Measurements from ENCODE around the gene SLC36A4.

The SLC36A4 gene

DNA sequence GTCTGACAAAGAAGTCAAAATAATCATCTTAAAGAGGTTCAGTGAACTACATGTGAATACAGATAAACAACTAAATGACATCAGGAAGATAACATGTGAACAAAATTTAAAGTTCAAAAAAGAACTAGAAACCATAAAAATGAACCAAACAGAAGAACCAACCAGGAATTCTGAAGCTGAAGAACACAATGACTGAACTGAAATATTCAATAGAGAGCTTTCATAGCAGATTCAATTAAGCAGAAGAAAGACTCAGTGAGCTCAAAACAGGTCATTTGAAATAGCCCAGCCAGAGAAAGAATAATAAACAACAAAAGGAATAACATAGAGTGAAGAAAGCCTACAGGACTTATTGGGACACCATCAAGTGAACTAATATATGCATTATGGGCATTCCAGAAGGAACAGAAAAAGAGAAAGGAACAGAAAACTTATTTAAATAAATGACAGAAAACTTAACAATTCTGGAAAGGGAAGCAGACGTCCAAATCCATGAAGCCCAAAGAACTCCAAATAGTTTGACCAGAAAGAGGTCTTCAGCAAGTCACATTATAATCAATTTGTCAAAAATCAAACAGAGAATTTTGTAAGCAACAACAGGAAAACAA lies 11.0 kb upstream of the SLC36A4 start:
- TF ChIP-seq, protein P1, sequence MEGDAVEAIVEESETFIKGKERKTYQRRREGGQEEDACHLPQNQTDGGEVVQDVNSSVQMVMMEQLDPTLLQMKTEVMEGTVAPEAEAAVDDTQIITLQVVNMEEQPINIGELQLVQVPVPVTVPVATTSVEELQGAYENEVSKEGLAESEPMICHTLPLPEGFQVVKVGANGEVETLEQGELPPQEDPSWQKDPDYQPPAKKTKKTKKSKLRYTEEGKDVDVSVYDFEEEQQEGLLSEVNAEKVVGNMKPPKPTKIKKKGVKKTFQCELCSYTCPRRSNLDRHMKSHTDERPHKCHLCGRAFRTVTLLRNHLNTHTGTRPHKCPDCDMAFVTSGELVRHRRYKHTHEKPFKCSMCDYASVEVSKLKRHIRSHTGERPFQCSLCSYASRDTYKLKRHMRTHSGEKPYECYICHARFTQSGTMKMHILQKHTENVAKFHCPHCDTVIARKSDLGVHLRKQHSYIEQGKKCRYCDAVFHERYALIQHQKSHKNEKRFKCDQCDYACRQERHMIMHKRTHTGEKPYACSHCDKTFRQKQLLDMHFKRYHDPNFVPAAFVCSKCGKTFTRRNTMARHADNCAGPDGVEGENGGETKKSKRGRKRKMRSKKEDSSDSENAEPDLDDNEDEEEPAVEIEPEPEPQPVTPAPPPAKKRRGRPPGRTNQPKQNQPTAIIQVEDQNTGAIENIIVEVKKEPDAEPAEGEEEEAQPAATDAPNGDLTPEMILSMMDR (IDR thresholded peaks at IDR 0.05) = no peak
- H3K36me3 ChIP-seq = no peaks in the 10 kb centered on the region

DNA sequence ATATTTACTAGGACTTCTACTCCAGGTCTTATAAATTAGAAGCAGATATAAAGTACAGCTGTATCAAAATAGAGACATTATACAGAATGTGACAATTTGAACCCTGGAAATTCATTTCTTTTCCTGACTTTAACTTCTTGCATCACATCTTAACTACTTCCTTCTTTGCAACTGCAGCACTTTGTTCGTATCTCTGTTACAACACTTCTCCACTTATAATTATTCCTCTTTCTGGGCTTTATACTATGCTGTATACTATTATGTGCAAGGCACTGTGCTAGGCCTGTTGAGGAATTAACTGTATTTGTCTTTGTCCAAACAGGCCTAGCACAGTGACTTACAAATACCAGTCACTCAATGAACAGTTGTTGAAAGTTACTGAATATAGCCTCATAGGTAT lies 1.8 kb upstream of the SLC36A4 start:
- peaks cover 49 to 53% of the 10 kb centered on the region in 2 experiments for H3K4me1 ChIP-seq (ENCODE audit: control insufficient read depth in 1 of 2, insufficient read depth in 1 of 2, low read depth in 1 of 2, low read length in 1 of 2)
- no peaks in the 10 kb centered on the region for H3K27me3 ChIP-seq
- H3K27ac ChIP-seq = peak overlapping the region; percentile 94
- TF ChIP-seq, protein P1 (IDR thresholded peaks at IDR 0.05) = no peak
- no peaks in the 10 kb centered on the region for H3K9me3 ChIP-seq
- peak overlapping the region in 1 of 2 experiments; percentile 35 for H3K4me3 ChIP-seq (ENCODE audit: low read depth in 1 of 2, low read length in 1 of 2)
- no peaks in the 10 kb centered on the region for H3K36me3 ChIP-seq

More for the DNA sequence above, 11.0 kb upstream of the SLC36A4 start:
- H3K9me3 ChIP-seq = no peaks in the 10 kb centered on the region
- no peak overlapping the region for H3K4me3 ChIP-seq (ENCODE audit: low read depth in 1 of 2, low read length in 1 of 2)
- H3K27ac ChIP-seq = no peak overlapping the region
- no peaks in the 10 kb centered on the region for H3K27me3 ChIP-seq
- H3K4me1 ChIP-seq (ENCODE audit: control insufficient read depth in 1 of 2, insufficient read depth in 1 of 2, low read depth in 1 of 2, low read length in 1 of 2) = no peaks in the 10 kb centered on the region

DNA sequence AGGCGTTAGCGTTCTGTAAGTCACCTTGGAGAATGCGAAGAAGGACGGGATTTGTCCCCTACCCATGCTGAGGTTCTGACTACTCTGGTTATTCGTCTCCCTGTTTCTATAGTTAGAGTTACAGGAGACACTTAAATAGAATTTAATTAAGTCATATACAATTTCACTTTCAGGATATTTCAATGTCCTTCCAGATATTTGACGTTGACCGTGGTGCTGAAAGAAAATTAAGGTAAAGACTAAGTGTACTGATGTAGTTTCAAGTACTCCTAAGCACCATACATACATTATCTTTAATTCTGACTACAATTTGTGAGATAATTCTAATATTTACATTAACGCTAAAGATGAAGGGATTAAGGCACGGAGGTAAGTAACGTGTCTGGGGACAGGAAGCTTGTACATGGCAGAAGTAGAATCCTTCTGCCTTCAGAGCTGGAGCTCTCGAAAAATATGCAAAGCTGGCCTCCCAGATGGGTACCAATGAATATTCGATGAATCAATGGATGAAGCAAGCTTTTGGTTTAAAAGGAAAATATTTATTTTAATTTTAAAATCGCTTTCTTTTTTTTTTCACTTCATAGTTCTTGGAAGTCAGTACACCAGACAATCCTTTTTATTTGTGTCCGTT lies 539 bp upstream of the SLC36A4 start:
- Histone ChIP-seq H3K27me3 (no peaks in the 10 kb centered on the region), H3K4me1 (ENCODE audit: control insufficient read depth in 1 of 2, insufficient read depth in 1 of 2, low read depth in 1 of 2, low read length in 1 of 2) (peaks cover 62 to 66% of the 10 kb centered on the region in 2 experiments), H3K36me3 (no peaks in the 10 kb centered on the region), H3K27ac (peak overlapping the region; percentile 94), H3K4me3 (ENCODE audit: low read depth in 1 of 2, low read length in 1 of 2) (peak overlapping the region; percentile 73 to 83), H3K9me3 (no peaks in the 10 kb centered on the region)
- TF ChIP-seq, protein P1 (IDR thresholded peaks at IDR 0.05) = no peak

DNA sequence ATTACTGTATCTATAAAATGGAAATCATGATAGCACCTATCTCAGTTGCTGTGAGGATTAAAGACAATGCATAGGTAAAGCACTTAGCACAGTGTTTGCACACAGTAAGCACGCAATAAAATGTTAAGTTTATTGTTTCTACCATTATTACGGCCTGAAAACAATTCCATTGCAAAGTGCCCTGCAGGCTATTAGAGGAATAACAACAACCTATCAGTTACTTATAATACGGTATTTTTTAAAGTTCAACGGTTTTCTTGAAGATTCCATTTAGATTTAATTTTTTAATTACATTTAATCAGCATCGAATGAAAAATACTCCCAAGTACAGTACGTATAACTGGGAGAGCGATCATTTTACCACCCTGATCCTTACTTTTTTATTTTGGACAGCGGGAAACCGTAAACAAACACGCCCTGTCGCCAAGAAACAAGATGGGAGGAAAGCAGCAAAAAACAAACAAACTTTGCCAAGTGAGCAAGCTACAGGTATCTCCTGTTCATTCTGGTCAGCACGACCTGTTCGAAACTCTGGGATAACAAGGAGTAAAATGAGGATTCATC lies 893 bp downstream of the SLC36A4 start:
- TF ChIP-seq, protein P1 (IDR thresholded peaks at IDR 0.05) = peak; percentile 40
- Histone ChIP-seq H3K27ac (peak overlapping the region; percentile 94), H3K36me3 (no peaks in the 10 kb centered on the region), H3K4me1 (ENCODE audit: control insufficient read depth in 1 of 2, insufficient read depth in 1 of 2, low read depth in 1 of 2, low read length in 1 of 2) (peaks cover 76 to 80% of the 10 kb centered on the region in 2 experiments), H3K4me3 (ENCODE audit: low read depth in 1 of 2, low read length in 1 of 2) (peak overlapping the region; percentile 73 to 83), H3K9me3 (no peaks in the 10 kb centered on the region), H3K27me3 (no peaks in the 10 kb centered on the region)

DNA sequence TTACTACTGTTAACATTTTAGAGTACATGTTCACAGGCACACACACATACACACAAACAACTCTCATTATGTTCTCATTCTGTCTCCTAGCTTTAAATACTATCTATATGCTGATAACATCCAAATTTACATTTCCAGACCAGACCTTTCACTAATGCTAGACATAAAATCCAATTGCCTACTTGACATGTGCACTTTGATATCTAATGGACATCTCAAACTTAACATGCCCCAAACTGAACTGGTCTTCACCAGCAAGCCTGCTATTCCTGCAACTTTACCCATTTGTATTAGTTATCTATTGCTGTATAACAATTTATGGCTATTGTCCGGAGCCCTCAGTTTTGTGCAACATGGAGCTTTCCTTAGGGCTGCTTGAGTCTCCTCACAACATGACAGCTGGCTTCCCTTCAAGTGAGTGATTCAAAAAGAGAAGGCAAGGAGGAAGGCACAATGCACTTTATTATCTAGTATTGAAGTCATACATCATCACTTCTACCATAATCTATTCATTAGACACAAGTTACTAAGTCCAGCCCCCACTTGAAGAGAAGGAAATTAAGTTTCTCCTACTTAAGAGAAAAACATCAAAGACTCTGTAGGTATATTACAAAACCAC lies 3.0 kb downstream of the SLC36A4 start:
- peaks cover 73 to 76% of the 10 kb centered on the region in 2 experiments for H3K4me1 ChIP-seq (ENCODE audit: control insufficient read depth in 1 of 2, insufficient read depth in 1 of 2, low read depth in 1 of 2, low read length in 1 of 2)
- no peaks in the 10 kb centered on the region for H3K36me3 ChIP-seq
- TF ChIP-seq, protein P1 (IDR thresholded peaks at IDR 0.05) = no peak
- H3K27me3 ChIP-seq = no peaks in the 10 kb centered on the region
- H3K9me3 ChIP-seq = no peaks in the 10 kb centered on the region
- no peak overlapping the region for H3K4me3 ChIP-seq (ENCODE audit: low read depth in 1 of 2, low read length in 1 of 2)
- peak overlapping the region; percentile 94 for H3K27ac ChIP-seq

All from neutrophil (primary cell).